OCI-LY3 (cell line): ENCODE measurements around the gene GSE1.

Experiments used
- H2AFZ ChIP-seq: fragments of 200-600, 300-600 bp; shearing (Covaris generic); 2 replicates; pipeline ENCODE4 v1.6.0; 2014; ENCODE audit warnings: antibody characterized with exemption, low read depth, low read length
- H3K27ac ChIP-seq: fragments of 200-600, 300-600 bp; sonication (generic); 2 replicates; pipeline ENCODE4 v1.5.1; 2014; ENCODE audit warnings: mild to moderate bottlenecking, low read length, moderate library complexity, mixed read lengths
- H3K27me3 ChIP-seq: fragments of 200-600, 300-600 bp; sonication (generic); 2 replicates; pipeline ENCODE4 v1.6.1; 2014; ENCODE audit warnings: low read depth, low read length, mixed read lengths
- H3K36me3 ChIP-seq: fragments of 200-600, 300-600 bp; sonication (generic); replicated peaks from 2 replicates; pipeline ENCODE3; 2014; ENCODE audit warnings: low read depth, low read length, mixed read lengths
- H3K4me1 ChIP-seq: fragments of 300-600, 200-600 bp; sonication (generic); 2 replicates; pipeline ENCODE4 v1.6.1; 2014; ENCODE audit warnings: low read length, mixed read lengths
- H3K4me2 ChIP-seq: fragments of 200-600, 300-600 bp; sonication (generic); 2 replicates; pipeline ENCODE4 v1.6.1; 2014; ENCODE audit warnings: low read length, mixed read lengths
- H3K4me3 ChIP-seq: fragments of 300-600, 200-600 bp; sonication (generic); 2 replicates; pipeline ENCODE4 v1.5.1; 2014; ENCODE audit warnings: antibody characterized with exemption, mild to moderate bottlenecking, low read length, moderate library complexity
- H3K79me2 ChIP-seq: fragments of 300-600, 200-600 bp; shearing (Covaris generic); 2 replicates; pipeline ENCODE4 v1.6.1; 2014; ENCODE audit warnings: mild to moderate bottlenecking, low read length, mixed read lengths
- H3K9ac ChIP-seq: fragments of 300-600, 200-600 bp; shearing (Covaris generic); 2 replicates; pipeline ENCODE4 v1.6.0; 2014; ENCODE audit warnings: mild to moderate bottlenecking, low read length, moderate library complexity
- H3K9me3 ChIP-seq: fragments of 200-600, 300-600 bp; shearing (Covaris generic); 2 replicates; pipeline ENCODE4 v1.6.1; 2014; ENCODE audit warnings: low read length, mixed read lengths; ENCODE audit not compliant: insufficient read depth
- H4K20me1 ChIP-seq: fragments of 200-600, 300-600 bp; sonication (generic); 2 replicates; pipeline ENCODE4 v1.6.1; 2016; ENCODE audit warnings: low read length, mixed read lengths; ENCODE audit not compliant: insufficient read depth
- EZH2phosphoT487 ChIP-seq: fragments of 200-600 bp; shearing (Covaris generic); IDR thresholded peaks from 2 replicates; pipeline ENCODE4 v1.6.1; 2018; ENCODE audit warnings: antibody characterized with exemption, mixed run types, low read depth
- TF ChIP-seq, protein P1 (sequence below): fragments of 200-600, 300-600 bp; sonication (generic); IDR thresholded peaks from 2 replicates; pipeline ENCODE4 v1.5.1; 2014; ENCODE audit warnings: antibody characterized with exemption, low read length, low read depth

GSE1 gene

GRCh38 chr16:85607796-85608514 is 5.2 kb upstream of the GSE1 start:
- Histone ChIP-seq H3K27me3 (peaks cover 10% of the 10 kb centered on the region), H3K27ac (no peak overlapping the region), H3K9ac (no peak overlapping the region), H3K9me3 (no peaks in the 10 kb centered on the region), H3K4me3 (no peak overlapping the region), H3K36me3 (peaks cover 3% of the 10 kb centered on the region), H3K4me1 (peaks cover 25% of the 10 kb centered on the region), H3K4me2 (no peak overlapping the region), H4K20me1 (peaks cover 79% of the 10 kb centered on the region), H3K79me2 (peaks cover 29% of the 10 kb centered on the region; the same call in 1 of the 2 replicates), H2AFZ (no peak overlapping the region)
- no peak for TF ChIP-seq EZH2phosphoT487
- TF ChIP-seq, protein P1, sequence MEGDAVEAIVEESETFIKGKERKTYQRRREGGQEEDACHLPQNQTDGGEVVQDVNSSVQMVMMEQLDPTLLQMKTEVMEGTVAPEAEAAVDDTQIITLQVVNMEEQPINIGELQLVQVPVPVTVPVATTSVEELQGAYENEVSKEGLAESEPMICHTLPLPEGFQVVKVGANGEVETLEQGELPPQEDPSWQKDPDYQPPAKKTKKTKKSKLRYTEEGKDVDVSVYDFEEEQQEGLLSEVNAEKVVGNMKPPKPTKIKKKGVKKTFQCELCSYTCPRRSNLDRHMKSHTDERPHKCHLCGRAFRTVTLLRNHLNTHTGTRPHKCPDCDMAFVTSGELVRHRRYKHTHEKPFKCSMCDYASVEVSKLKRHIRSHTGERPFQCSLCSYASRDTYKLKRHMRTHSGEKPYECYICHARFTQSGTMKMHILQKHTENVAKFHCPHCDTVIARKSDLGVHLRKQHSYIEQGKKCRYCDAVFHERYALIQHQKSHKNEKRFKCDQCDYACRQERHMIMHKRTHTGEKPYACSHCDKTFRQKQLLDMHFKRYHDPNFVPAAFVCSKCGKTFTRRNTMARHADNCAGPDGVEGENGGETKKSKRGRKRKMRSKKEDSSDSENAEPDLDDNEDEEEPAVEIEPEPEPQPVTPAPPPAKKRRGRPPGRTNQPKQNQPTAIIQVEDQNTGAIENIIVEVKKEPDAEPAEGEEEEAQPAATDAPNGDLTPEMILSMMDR, result no peak

GRCh38 chr16:85608515-85608885 is 4.6 kb upstream of the GSE1 start:
- Histone ChIP-seq H4K20me1 (peaks cover 77% of the 10 kb centered on the region), H3K9ac (no peak overlapping the region), H2AFZ (no peak overlapping the region), H3K27me3 (peaks cover 10% of the 10 kb centered on the region), H3K4me3 (no peak overlapping the region), H3K4me2 (no peak overlapping the region), H3K36me3 (peaks cover 3% of the 10 kb centered on the region), H3K27ac (no peak overlapping the region), H3K9me3 (no peaks in the 10 kb centered on the region), H3K79me2 (peaks cover 24% of the 10 kb centered on the region; the same call in 1 of the 2 replicates), H3K4me1 (peaks cover 25% of the 10 kb centered on the region)
- TF ChIP-seq, protein P1, result no peak
- TF ChIP-seq EZH2phosphoT487, result no peak

DNA sequence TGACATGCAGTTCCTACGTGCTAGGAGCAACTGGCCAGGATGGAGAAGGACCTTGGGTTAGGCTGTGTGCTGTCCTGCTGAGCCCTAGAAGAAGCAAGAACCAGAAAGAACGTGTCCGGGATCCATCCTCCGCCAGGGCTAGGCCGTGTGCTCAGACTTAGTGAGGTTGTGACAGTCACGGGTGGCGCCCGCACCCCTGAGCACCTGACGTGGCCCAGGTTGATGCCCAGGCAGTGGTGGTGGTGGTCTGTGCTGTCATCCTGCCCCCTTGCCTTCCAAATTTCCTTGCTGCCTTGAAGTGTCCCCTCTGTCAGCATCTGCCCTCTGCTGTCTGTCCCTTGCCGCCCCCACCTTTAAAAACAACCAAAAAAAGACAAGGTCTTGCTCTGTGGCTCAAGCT is 4.2 kb upstream of the GSE1 start:
- Histone ChIP-seq H3K27me3 (peaks cover 10% of the 10 kb centered on the region), H3K79me2 (peaks cover 24% of the 10 kb centered on the region; the same call in 1 of the 2 replicates), H3K4me2 (no peak overlapping the region), H3K4me1 (peaks cover 25% of the 10 kb centered on the region), H2AFZ (no peak overlapping the region), H4K20me1 (peaks cover 73% of the 10 kb centered on the region), H3K9me3 (no peaks in the 10 kb centered on the region), H3K4me3 (no peak overlapping the region), H3K36me3 (peaks cover 3% of the 10 kb centered on the region), H3K27ac (no peak overlapping the region), H3K9ac (no peak overlapping the region)
- TF ChIP-seq, protein P1, result no peak
- TF ChIP-seq EZH2phosphoT487, result no peak

- H3K9ac ChIP-seq, result no peak overlapping the region
- H4K20me1 ChIP-seq, result peaks cover 73% of the 10 kb centered on the region
- H3K36me3 ChIP-seq, result peaks cover 3% of the 10 kb centered on the region
- no peak overlapping the region for H3K4me2 ChIP-seq
- TF ChIP-seq, protein P1, result no peak
- TF ChIP-seq EZH2phosphoT487, result no peak
- H3K27ac ChIP-seq, result no peak overlapping the region
- H3K4me3 ChIP-seq, result no peak overlapping the region
- no peaks in the 10 kb centered on the region for H3K9me3 ChIP-seq
- H3K4me1 ChIP-seq, result peaks cover 29% of the 10 kb centered on the region
- peaks cover 15% of the 10 kb centered on the region for H3K27me3 ChIP-seq
- H2AFZ ChIP-seq, result no peak overlapping the region
- H3K79me2 ChIP-seq, result peaks cover 18% of the 10 kb centered on the region; the same call in 1 of the 2 replicates
These were observed 3.6 kb upstream of the GSE1 start for GRCh38 chr16:85609539-85609938.
